ENCODE measurements around the gene ZEB1. TPM values are rescaled to one million over a fixed set of nuclear protein-coding genes. Genes with fewer than 3 reads are reported as not detected.
"Not testable (repeated sequence)": the region's sequence is repeated elsewhere in the genome, so short reads cannot be mapped to it uniquely, and the experiment has no call there.

Gene ZEB1
- total RNA-seq, 4 donors from 2014 or later: 124 to 189 (median 154) TPM

GRCh38 chr10:31554556-31554955, 235.5 kb downstream of the ZEB1 start:
- intact Hi-C loops (cut with DNase I): no loop called here
- H3K9me3 ChIP-seq: peaks cover 0 to 26% (median 16%) of the 10 kb centered on the region in 4 donors
- no peak overlapping the region for H3K4me3 ChIP-seq
- no peaks in the 10 kb centered on the region for H3K4me1 ChIP-seq
- H3K27ac ChIP-seq (replicated peaks in 1 of 4): no peak overlapping the region
- WGBS: 88% methylated on average over 2 of the region's 2 CpGs
- H3K36me3 ChIP-seq: no peaks in the 10 kb centered on the region
- no peak for TF ChIP-seq POLR2AphosphoS5 (IDR thresholded peaks at IDR 0.05)
- TF ChIP-seq EP300 (IDR thresholded peaks at IDR 0.05): no peak
- TF ChIP-seq POLR2A (IDR thresholded peaks at IDR 0.05; ENCODE audit: low read depth): no peak
- TF ChIP-seq CTCF (IDR thresholded peaks at IDR 0.05): no peak
- H3K27me3 ChIP-seq: no peaks in the 10 kb centered on the region
- no peak for DNase-seq (ENCODE audit: extremely low spot score)

- intact Hi-C loops (cut with DNase I): no loop called here
- Histone ChIP-seq H3K36me3 (no peaks in the 10 kb centered on the region), H3K27me3 (no peaks in the 10 kb centered on the region), H3K4me1 (no peaks in the 10 kb centered on the region), H3K4me3 (no peak overlapping the region), H3K27ac (replicated peaks in 1 of 4) (no peak overlapping the region), H3K9me3 (peaks cover 0 to 37% (median 20%) of the 10 kb centered on the region in 4 donors)
- DNase-seq (ENCODE audit: extremely low spot score): no peak
- no peak for TF ChIP-seq CTCF (IDR thresholded peaks at IDR 0.05)
- no peak for TF ChIP-seq EP300 (IDR thresholded peaks at IDR 0.05)
- TF ChIP-seq POLR2AphosphoS5 (IDR thresholded peaks at IDR 0.05): no peak
- TF ChIP-seq POLR2A (IDR thresholded peaks at IDR 0.05; ENCODE audit: low read depth): no peak
- 97% methylated on average over 1 of the region's 1 CpG for WGBS
These were observed 238.8 kb downstream of the ZEB1 start for GRCh38 chr10:31557854-31558253.

- H3K9me3 ChIP-seq; H3K27me3 ChIP-seq; intact Hi-C loops (cut with DNase I); H3K4me3 ChIP-seq; H3K36me3 ChIP-seq; H3K27ac ChIP-seq (replicated peaks in 1 of 4); DNase-seq (ENCODE audit: extremely low spot score); H3K4me1 ChIP-seq: not testable (repeated sequence)
- WGBS: 62% methylated on average over 3 of the region's 3 CpGs
These were observed 249.3 kb downstream of the ZEB1 start for GRCh38 chr10:31568252-31568861.

- TF ChIP-seq CTCF (IDR thresholded peaks at IDR 0.05) (no peak), POLR2AphosphoS5 (IDR thresholded peaks at IDR 0.05) (no peak), POLR2A (IDR thresholded peaks at IDR 0.05; ENCODE audit: low read depth) (no peak), EP300 (IDR thresholded peaks at IDR 0.05) (no peak)
- Histone ChIP-seq H3K27me3 (no peaks in the 10 kb centered on the region), H3K4me1 (no peaks in the 10 kb centered on the region), H3K4me3 (no peak overlapping the region), H3K27ac (replicated peaks in 1 of 4) (no peak overlapping the region), H3K36me3 (no peaks in the 10 kb centered on the region), H3K9me3 (peaks cover 0 to 9% (median 4%) of the 10 kb centered on the region in 4 donors)
- DNase-seq (ENCODE audit: extremely low spot score): no peak
- intact Hi-C loops (cut with DNase I): no loop called here
- 59% methylated on average over 2 of the region's 2 CpGs for WGBS
These were observed 255.6 kb downstream of the ZEB1 start for GRCh38 chr10:31574577-31574976.

- H3K36me3 ChIP-seq: no peaks in the 10 kb centered on the region
- H3K27ac ChIP-seq (replicated peaks in 1 of 4): no peak overlapping the region
- H3K4me3 ChIP-seq: no peak overlapping the region
- no peak for DNase-seq (ENCODE audit: extremely low spot score)
- no peak for TF ChIP-seq POLR2AphosphoS5 (IDR thresholded peaks at IDR 0.05)
- TF ChIP-seq CTCF (IDR thresholded peaks at IDR 0.05): no peak
- TF ChIP-seq POLR2A (IDR thresholded peaks at IDR 0.05; ENCODE audit: low read depth): no peak
- TF ChIP-seq EP300 (IDR thresholded peaks at IDR 0.05): no peak
- WGBS: 96% methylated on average over 3 of the region's 3 CpGs
- H3K4me1 ChIP-seq: peaks cover 16 to 22% (median 18%) of the 10 kb centered on the region in 4 donors
- intact Hi-C loops (cut with DNase I): no loop called here
- H3K9me3 ChIP-seq: peaks cover 0 to 9% (median 4%) of the 10 kb centered on the region in 4 donors
- H3K27me3 ChIP-seq: no peaks in the 10 kb centered on the region
These were observed 259.3 kb downstream of the ZEB1 start for GRCh38 chr10:31578181-31578852.

Data from esophagus muscularis mucosa (tissue), 4 donors.